Stimulated activated CD8-positive, alpha-beta memory T cell treated with anti-CD3 and anti-CD28 coated beads, Interleukin-12 subunit alpha, Interleukin-12 subunit beta, amount 100 ng/mL, for 24 hours (primary cell): ENCODE data around the gene TRIM2.

Experiments used
- DNase-seq: peaks from one replicate; pipeline ENCODE4 v3.0.0-alpha.2; 2020; ENCODE audit errors: extremely low read depth

Gene TRIM2

GRCh38 chr4:153222707-153223426 lies 18.6 kb downstream of the TRIM2 start:
- no peak for DNase-seq

- DNase-seq = no peak
Observed at GRCh38 chr4:153223427-153223801, 19.2 kb downstream of the TRIM2 start.

GRCh38 chr4:153223930-153224329 lies 19.7 kb downstream of the TRIM2 start:
- DNase-seq = no peak

GRCh38 chr4:153224474-153224873 lies 20.2 kb downstream of the TRIM2 start:
- no peak for DNase-seq

- no peak for DNase-seq
Observed at GRCh38 chr4:153227469-153228075, 23.3 kb downstream of the TRIM2 start.

GRCh38 chr4:153228512-153229140 lies 24.4 kb downstream of the TRIM2 start:
- DNase-seq = no peak

GRCh38 chr4:153229545-153229944 lies 25.3 kb downstream of the TRIM2 start:
- DNase-seq = no peak

- DNase-seq = no peak
Observed at GRCh38 chr4:153232768-153233167, 28.5 kb downstream of the TRIM2 start.

GRCh38 chr4:153233761-153234371 lies 29.6 kb downstream of the TRIM2 start:
- no peak for DNase-seq

GRCh38 chr4:153234885-153235284 lies 30.6 kb downstream of the TRIM2 start:
- DNase-seq = no peak

GRCh38 chr4:153238135-153238919 lies 34.1 kb downstream of the TRIM2 start:
- no peak for DNase-seq

- DNase-seq = no peak
Observed at GRCh38 chr4:153239409-153239808, 35.2 kb downstream of the TRIM2 start.

GRCh38 chr4:153241295-153241694 lies 37.1 kb downstream of the TRIM2 start:
- no peak for DNase-seq

- DNase-seq = no peak
Observed at GRCh38 chr4:153241970-153242838, 38.0 kb downstream of the TRIM2 start.

- DNase-seq = no peak
Observed at GRCh38 chr4:153242839-153243324, 38.6 kb downstream of the TRIM2 start.

GRCh38 chr4:153243468-153243867 lies 39.2 kb downstream of the TRIM2 start:
- no peak for DNase-seq

- DNase-seq = no peak
Observed at GRCh38 chr4:153244969-153245368, 40.7 kb downstream of the TRIM2 start.

- no peak for DNase-seq
Observed at GRCh38 chr4:153245775-153246174, 41.5 kb downstream of the TRIM2 start.

- no peak for DNase-seq
Observed at GRCh38 chr4:153246446-153247115, 42.3 kb downstream of the TRIM2 start.

GRCh38 chr4:153247116-153247490 lies 42.9 kb downstream of the TRIM2 start:
- DNase-seq = no peak
